IPS DF 19.7 (cell line): ENCODE data around the gene ANKRD39.
"Not testable (repeated sequence)": the region's sequence is repeated elsewhere in the genome, so short reads cannot be mapped to it uniquely, and the experiment has no call there.

ENCODE experiments used
- DNase-seq: peaks from one replicate; pipeline ENCODE4 v3.0.0-alpha.2; 2013; ENCODE audit warnings: low read depth, low spot score

ANKRD39 gene

DNA sequence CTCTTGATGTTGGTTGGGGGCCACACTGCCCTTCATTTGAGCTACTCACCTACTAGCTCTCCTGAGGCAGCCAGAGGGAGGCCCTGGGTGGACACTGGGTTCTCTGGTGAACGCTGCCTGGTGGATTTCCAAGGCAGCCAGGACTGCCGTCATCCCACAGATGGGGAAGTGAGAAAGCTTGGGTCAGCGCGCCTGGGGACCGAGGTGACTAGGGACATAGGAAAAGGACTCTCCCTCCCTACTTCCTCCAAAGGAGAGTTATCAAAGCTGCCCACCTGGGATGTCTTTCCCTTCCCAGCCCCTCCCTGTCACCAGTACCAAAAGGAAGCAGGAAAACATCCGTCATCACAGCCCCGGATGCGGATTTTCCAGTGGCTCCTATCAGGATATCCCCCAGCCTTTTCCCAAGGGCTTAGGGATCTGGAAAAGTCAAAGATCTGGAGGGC, 15.9 kb upstream of the ANKRD39 start:
- no peak for DNase-seq

GRCh38 chr2:96872591-96873349, 15.0 kb upstream of the ANKRD39 start:
- no peak for DNase-seq

DNA sequence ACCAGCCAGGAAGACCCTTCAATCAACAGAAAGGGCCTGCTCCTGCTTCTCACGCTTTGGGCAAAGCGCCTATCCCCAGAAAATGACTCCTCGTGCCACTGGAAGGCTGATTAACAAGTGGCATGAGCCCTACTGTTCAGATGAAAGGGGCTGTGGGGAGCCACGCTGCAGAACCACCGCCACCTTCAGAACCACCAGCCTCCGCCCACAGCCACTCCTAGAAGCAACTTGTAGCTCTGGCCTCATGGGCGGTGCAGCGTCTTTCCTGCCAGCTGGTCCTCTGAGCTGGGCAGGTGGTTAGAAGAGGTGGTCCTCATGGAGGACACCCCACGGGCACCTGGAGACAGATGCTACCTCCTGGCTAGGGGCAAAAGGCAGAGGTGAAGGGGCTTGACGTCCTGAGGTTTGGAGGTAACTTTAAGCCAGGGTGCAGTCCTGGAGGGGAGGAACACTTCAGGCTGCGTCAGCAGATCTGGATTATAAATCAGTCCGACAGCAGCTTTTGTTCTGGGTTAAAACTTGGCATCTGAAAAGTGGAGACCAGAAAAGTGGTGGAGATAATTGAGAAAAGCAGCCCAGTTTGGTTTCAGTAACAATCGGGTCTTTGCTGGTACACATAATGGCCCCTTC, 12.9 kb upstream of the ANKRD39 start:
- no peak for DNase-seq

DNA sequence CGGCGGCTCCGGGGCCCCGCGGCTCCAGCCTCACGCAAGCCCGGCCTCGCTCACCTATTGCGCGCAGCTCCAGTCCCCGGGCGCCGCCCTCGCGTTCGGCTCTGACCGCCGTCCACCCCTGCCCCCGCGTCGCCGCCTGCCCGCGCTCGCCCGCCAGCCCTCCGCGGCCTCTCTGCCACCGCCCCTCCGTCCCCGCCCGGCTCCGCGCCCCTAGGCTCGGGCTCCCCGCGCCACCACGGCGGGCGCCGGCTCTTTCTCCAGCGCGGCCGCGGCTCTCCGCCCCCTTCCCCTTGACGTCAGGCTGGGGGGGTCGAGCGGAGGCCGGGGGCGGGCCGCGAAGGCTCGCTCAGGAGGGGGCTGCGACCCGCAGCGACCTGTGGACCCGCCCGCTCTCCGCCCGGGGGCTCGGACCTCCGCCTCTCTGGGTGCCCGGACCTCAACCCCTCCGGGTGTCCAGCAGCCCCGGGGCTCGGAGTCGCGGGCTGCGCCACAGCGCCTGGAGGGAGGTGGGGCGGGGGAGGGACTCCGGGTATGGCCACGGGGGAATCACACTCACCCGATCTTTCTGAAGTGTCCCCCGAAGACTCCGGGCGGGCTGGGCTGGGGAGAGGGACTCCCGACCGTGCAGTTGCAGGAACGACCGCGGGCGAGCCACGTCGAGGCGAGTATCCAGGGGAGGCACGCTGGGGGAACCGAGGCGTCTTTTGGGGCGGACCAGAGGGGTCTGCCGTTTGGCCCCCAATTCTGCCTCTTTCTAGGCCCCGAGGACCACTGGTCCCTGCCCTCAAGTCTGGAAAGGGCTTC, 12.2 kb upstream of the ANKRD39 start, which contains the start of gene SEMA4C:
Gene SEMA4C (minus strand): TSS at position 259 of the 804 bp plus-strand sequence. CDS start 2,194 bp downstream, outside the sequence.
- no peak for DNase-seq

- DNase-seq, result no peak
Observed at GRCh38 chr2:96869281-96869821, 11.5 kb upstream of the ANKRD39 start.

DNA sequence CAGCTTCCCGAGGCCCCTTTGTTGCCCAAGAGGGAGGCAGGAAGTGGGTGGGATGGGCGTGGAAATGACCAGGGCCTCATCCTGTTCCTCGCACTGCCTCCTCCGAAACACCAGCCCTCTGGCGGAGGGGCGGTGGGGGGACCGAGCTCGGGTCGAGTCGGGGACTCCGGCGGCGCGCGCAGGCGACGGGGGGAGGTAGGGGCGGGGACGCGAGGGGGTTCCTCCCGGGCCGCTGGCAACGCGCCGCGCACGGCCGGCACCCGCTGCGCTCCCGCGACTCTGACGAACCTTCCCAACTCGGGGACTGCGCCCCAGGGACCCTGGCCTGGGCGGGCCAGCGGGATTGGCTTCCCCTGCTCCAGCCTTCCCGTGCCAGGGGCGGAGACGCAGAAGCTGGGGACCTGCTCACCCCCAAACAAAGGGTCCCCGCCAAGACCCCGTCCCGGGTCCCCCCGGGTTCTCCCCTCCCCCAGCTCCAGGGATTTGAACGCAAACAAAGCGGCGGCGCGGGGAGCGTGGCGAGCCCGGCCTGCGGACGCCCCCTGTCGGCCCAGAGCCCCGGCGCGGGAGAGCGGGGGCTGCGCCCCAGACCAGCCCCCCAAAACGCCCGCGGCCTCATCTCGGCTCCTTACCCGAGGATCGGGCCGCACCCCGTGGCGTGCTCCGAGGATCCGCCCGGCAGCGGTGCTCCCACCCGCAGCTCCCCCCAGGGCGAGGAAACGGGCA, 10.9 kb upstream of the ANKRD39 start:
- DNase-seq, result no peak

GRCh38 chr2:96867756-96868554, 10.1 kb upstream of the ANKRD39 start:
- no peak for DNase-seq

- no peak for DNase-seq
Observed at GRCh38 chr2:96866986-96867755, 9.4 kb upstream of the ANKRD39 start.

DNA sequence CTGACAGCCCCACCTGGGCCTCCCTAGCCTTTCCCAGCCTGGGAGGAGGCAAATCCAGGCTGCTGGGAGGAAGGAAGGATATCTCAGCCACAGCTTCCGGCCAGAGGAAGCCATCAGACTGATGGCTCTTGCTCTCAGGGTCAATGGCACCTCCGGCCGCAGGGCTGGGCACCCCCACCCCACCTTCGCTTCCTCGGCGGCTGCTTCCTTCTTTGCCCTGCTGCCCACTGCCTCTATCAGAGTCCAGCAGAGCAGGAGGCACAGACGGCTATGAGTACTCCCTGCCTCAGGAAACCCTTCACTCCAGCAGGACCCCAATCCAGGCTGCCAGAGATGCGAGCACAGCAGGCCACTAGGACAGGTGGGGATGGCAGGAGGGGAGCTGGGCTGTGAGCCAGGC, 8.8 kb upstream of the ANKRD39 start:
- DNase-seq, result no peak

- DNase-seq, result no peak
Observed at GRCh38 chr2:96866149-96866548, 8.3 kb upstream of the ANKRD39 start.

- no peak for DNase-seq
Observed at GRCh38 chr2:96865654-96866053, 7.8 kb upstream of the ANKRD39 start.

DNA sequence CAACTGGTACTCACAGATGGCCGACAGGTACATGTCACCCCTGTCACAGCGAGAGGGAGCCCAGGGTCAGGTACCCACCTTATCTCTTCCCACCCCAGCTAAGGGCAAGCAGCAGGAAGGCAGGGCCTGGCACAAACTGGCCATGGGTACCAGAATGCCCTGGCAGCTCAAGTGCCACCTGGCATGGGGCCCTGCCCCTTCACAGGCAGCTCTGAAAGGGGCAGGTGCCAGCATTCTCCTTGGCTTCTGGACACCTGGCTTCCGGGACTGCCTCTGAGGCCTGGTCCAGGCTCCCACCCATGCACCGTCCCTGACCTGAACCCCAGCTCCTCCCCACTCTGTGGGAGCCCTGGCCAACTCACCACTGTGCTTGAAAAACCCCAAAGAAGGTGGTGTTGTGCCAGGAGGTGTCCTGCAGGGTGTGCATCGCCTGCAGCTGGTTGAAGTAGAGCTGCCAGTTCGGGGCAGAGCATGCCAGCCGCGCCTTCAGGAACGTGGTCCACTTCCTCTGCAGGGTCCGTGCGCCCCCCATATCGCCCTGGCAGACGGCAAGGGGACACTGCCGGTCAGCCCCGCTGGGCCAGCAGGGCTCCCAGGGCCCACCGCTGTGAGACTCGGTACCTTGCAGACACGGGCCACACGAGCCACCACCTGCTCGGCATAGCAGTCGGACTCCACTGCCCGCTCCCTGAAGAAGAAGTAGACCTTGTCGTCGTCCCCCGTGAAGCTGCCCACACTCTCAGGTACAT, 6.7 kb upstream of the ANKRD39 start:
- no peak for DNase-seq

DNA sequence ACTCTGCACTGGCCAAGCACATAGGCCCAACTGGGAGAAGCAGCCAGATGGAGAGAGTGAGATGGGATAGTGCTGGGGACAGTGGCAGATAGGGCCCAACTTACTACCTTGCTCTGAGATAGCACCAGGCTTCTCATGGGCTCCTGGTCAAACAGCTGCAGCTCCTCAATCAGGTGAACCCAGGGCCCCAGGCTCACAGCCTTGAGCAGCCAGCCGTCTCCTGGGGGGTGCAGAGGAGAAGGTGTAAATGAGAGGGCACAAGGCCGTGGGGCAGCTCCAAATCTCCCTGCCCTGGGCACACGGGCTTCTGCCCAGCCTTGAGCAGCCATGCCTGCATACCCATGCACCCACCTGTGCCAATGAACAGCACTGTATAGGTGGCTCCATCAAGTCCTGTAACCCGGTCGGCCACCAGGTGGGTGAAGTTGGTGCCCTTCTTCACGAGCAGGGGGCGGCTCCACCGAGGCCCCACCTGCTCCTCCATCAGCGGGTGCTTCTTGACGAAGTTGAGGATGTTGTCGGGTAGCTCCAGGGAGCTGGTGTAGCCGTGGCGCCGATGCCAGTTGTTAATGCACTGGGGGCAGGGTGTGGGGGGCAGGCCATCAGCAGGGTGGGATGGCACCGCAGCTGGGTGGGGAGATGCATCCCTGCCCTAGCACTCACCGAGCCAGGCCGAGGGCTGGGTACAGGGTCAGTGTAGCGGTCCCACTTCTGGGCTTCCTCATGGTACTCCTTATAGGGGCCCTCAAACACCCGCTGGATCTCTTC, 5.9 kb upstream of the ANKRD39 start:
- DNase-seq, result no peak

DNA sequence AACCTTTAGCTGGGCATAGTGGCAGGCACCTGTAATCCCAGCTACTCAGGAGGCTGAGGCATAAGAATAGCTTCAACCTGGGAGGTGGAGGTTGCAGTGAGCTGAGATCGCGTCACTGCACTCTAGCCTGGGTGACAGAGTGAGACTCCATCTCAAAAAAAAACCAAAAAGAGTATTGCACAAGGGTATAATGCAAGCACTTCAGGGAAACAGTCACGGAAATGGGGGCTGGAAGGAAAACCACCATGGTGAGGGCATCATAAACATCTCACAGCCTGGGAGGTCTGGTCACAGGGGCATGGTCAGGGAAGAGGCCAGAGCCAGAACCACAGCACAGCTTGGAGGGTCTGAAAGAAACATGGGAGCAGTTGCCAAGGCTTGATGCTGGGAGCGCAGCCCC, 5.2 kb upstream of the ANKRD39 start:
- DNase-seq, result not testable (repeated sequence)

DNA sequence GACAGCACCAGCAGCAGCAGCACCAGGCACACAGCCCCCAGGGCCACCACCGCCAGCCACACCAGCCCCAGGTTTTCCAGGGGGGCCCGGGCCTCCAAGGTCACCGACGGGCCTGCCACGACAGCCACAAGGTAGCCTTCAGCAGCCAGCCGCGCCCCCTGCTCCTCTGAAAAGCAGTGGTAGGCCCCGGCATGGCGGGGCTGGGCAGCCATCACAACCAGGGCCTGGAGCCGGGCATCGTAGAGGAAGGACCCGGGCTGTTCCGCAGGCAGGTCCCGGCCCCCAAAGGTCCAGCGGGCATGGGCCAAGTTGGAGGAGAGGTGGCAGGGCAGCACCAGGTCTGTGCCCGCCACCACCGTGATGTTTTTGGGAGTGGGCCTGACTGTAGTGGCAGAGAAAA, 3.3 kb upstream of the ANKRD39 start:
- no peak for DNase-seq

DNA sequence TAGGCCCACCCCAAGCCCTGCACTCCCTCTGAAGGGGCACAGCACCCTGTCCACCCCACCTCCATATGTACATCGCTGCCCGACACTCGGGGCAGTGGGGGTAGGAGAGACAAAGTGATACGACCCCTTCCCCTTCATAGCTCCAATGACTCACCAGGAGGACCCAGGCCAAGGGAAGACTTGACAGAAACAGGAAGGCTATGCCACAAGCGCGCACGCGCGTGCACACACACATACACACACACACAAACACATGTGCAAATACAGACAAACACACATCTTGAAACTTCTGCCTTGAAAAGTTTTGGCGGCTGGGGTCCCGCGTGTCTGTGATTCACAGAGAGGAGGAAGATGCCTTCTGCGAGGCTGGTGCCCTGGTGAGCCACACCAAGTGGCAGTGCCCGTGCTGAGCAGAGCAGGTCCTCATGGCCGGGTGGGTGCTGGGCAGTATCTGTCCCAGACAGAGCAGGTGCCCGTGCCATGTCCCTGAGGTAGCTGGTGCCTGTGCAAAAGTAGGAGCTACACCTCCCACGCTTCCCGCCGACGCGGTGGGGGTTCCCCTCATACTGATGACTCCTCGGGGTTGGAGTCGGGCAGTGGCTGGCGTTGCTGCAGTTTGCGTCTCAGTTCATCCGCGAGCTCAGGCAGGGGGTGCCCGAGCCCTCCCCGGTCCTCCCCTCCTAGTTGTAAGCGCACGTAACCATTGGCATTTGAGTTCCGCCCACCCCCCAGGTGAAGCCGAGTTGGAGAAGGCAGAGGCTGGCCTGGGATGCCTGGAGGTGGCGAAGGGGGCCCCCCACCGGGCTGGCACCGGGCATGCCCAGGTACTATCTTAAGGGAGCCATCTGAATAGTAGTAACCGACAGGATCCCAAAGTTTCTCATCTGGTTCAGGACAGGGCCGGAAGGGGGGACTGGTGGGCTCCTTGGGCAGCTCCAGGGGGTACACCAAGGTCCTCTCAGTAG, 2.5 kb upstream of the ANKRD39 start:
- no peak for DNase-seq

DNA sequence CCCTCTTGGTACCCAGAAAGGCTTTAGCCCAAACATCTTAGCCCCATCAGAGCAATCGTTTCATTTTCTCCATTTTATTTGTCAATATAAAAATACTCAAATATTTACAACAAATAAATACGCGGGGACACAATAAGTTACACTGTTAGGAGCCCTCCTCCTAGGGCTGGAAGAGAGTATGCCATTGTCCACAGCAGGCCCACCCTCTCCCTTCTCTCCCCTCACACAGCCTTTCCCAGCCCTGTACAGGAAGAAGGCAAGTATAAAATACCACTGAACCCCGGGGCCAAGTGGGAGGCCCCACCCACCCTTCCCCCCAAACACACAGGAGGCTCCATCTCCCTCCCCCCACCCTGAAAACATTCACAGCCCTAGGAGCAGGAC, 1.9 kb upstream of the ANKRD39 start:
- no peak for DNase-seq
